K562 (cell line): ENCODE results near the gene NAV2.

ENCODE experiments used
- CEBPB ChIP-seq: fragments of 450-650 bp; IDR thresholded peaks from 2 replicates; pipeline ENCODE4 v1.6.1; 2016; ENCODE audit warnings: missing genetic modification characterization, missing compliant biosample characterization
- ELF1 ChIP-seq: fragments of 200-800 bp; sonication (Bioruptor generic); IDR thresholded peaks from 2 replicates; pipeline ENCODE4 v1.6.1; 2016; ENCODE audit warnings: missing genetic modification characterization, missing compliant biosample characterization
- EZH2 ChIP-seq: IDR thresholded peaks from 2 replicates; pipeline ENCODE4 v1.6.1; 2012; ENCODE audit warnings: low read depth, mild to moderate bottlenecking, inconsistent platforms, low read length, borderline replicate concordance
- GABPA ChIP-seq: fragments of 200-800 bp; sonication (Bioruptor generic); conservative IDR thresholded peaks from 2 replicates; pipeline ENCODE4 v1.6.1; 2016; ENCODE audit warnings: low read depth, missing genetic modification characterization, missing compliant biosample characterization
- HDGF ChIP-seq: fragments of 450-650 bp; IDR thresholded peaks from 2 replicates; pipeline ENCODE4 v1.6.1; 2016
- KDM4B ChIP-seq, 2 experiments: fragments of 450-650 bp in 1 of 2; sonication (generic) in 1 of 2; IDR thresholded peaks; 2 replicates each; pipeline ENCODE4 v1.6.1; 2016 to 2017; ENCODE audit warnings: borderline replicate concordance in 2 of 2, antibody characterized with exemption in 1 of 2, low read depth in 1 of 2, mild to moderate bottlenecking in 1 of 2
- MTF1 ChIP-seq: fragments of 250-450 bp; sonication (Bioruptor Pico); IDR thresholded peaks from 2 replicates; pipeline ENCODE4 v1.9.0; 2021; ENCODE audit warnings: moderate library complexity, mild to moderate bottlenecking, inconsistent platforms, borderline replicate concordance
- SETDB1 ChIP-seq: IDR thresholded peaks from one replicate; pipeline ENCODE4 v1.6.1; 2012; ENCODE audit warnings: low read length, control low read depth, inconsistent platforms
- SMAD4 ChIP-seq: fragments of 250-450 bp; sonication (Bioruptor Pico); conservative IDR thresholded peaks from 2 replicates; pipeline ENCODE4 v1.8.0; 2021; ENCODE audit warnings: inconsistent platforms, mild to moderate bottlenecking, moderate library complexity
- TAF9B ChIP-seq: fragments of 450-650 bp; IDR thresholded peaks from 2 replicates; pipeline ENCODE4 v1.6.1; 2018; ENCODE audit warnings: mild to moderate bottlenecking; ENCODE audit not compliant: partially characterized antibody
- XRCC5 ChIP-seq: fragments of 200-400 bp; formaldehyde crosslinking; IDR thresholded peaks from 2 replicates; pipeline ENCODE4 v1.6.1; 2017; ENCODE audit warnings: low read depth, mild to moderate bottlenecking, low read length
- TF ChIP-seq, protein P1 (sequence below), 3 experiments: IDR thresholded peaks in 2 of 3; conservative IDR thresholded peaks in 1 of 3; 2 replicates each; pipeline ENCODE4 v1.5.1; 2011 to 2012; ENCODE audit warnings: low read length in 3 of 3, mild to moderate bottlenecking in 3 of 3, control low read depth in 2 of 3, improper control_type of control experiment in 1 of 3, inconsistent platforms in 1 of 3, low read depth in 1 of 3, mixed read lengths in 1 of 3, moderate library complexity in 1 of 3; ENCODE audit not compliant: insufficient read depth in 2 of 3
- TF ChIP-seq, protein P2 (sequence below): sonication (generic); formaldehyde crosslinking; IDR thresholded peaks from 2 replicates; pipeline ENCODE4 v1.4.0; 2020; ENCODE audit warnings: mild to moderate bottlenecking, missing genetic modification reagents

DNA sequence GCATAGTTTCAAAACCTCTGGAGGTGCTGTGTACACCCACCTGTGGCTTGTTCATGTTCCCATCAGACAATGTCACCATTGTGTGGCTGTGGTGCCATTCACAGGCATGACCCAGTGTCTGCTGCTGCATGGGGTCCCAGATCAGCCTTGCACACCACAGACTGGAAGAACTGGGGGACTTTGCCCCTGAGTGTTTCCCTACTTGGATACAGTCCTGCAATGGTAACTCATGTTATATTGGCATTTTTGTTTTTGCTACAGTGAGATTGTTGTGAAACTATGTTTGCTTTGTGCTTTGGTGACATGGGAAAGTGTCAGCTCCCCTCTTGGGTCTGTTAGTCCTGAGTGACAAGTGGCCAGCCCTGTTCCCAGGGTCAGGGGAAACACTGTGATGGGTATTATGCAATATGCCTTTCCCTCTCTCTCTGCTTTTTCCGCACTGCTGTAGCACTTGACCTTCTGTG is 108.8 kb downstream of the NAV2 start:
- TF ChIP-seq TAF9B (no peak), CEBPB (tag) (no peak), MTF1 (CRISPR knock-in tag) (no peak), SETDB1 (no peak), EZH2 (no peak), SMAD4 (CRISPR knock-in tag) (no peak), GABPA (tag) (no peak), XRCC5 (no peak), KDM4B (IDR thresholded peaks at IDR 0.05; ENCODE audit: borderline replicate concordance in 2 of 2, low read depth in 1 of 2) (no peak), HDGF (no peak), ELF1 (tag) (no peak)
- TF ChIP-seq, protein P1, sequence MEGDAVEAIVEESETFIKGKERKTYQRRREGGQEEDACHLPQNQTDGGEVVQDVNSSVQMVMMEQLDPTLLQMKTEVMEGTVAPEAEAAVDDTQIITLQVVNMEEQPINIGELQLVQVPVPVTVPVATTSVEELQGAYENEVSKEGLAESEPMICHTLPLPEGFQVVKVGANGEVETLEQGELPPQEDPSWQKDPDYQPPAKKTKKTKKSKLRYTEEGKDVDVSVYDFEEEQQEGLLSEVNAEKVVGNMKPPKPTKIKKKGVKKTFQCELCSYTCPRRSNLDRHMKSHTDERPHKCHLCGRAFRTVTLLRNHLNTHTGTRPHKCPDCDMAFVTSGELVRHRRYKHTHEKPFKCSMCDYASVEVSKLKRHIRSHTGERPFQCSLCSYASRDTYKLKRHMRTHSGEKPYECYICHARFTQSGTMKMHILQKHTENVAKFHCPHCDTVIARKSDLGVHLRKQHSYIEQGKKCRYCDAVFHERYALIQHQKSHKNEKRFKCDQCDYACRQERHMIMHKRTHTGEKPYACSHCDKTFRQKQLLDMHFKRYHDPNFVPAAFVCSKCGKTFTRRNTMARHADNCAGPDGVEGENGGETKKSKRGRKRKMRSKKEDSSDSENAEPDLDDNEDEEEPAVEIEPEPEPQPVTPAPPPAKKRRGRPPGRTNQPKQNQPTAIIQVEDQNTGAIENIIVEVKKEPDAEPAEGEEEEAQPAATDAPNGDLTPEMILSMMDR (IDR thresholded peaks at IDR 0.05 in 2 of 3, conservative IDR thresholded peaks at IDR 0.05 in 1 of 3; ENCODE audit: insufficient read depth in 2 of 3, low read depth in 1 of 3, low read length in 3 of 3) = no peak
- TF ChIP-seq, protein P2, sequence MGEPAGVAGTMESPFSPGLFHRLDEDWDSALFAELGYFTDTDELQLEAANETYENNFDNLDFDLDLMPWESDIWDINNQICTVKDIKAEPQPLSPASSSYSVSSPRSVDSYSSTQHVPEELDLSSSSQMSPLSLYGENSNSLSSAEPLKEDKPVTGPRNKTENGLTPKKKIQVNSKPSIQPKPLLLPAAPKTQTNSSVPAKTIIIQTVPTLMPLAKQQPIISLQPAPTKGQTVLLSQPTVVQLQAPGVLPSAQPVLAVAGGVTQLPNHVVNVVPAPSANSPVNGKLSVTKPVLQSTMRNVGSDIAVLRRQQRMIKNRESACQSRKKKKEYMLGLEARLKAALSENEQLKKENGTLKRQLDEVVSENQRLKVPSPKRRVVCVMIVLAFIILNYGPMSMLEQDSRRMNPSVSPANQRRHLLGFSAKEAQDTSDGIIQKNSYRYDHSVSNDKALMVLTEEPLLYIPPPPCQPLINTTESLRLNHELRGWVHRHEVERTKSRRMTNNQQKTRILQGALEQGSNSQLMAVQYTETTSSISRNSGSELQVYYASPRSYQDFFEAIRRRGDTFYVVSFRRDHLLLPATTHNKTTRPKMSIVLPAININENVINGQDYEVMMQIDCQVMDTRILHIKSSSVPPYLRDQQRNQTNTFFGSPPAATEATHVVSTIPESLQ (CRISPR knock-in tag) = no peak
